ENCODE measurements around the gene JARID2. TPM values are rescaled to one million over a fixed set of nuclear protein-coding genes. Genes with fewer than 3 reads are reported as not detected.

The JARID2 gene
- total RNA-seq, 3 donors from 2014 or later, result 10.5 to 13.9 (median 11.5) TPM

GRCh38 chr6:15356179-15356578 is 110.3 kb downstream of the JARID2 start:
- Histone ChIP-seq H3K4me1 (no peaks in the 10 kb centered on the region), H3K36me3 (no peaks in the 10 kb centered on the region), H3K4me3 (no peak overlapping the region), H3K27me3 (no peaks in the 10 kb centered on the region), H3K9me3 (no peaks in the 10 kb centered on the region), H3K27ac (no peak overlapping the region)
- TF ChIP-seq POLR2A (IDR thresholded peaks at IDR 0.05) (no peak), POLR2AphosphoS5 (IDR thresholded peaks at IDR 0.05) (no peak)
- TF ChIP-seq, protein P1, sequence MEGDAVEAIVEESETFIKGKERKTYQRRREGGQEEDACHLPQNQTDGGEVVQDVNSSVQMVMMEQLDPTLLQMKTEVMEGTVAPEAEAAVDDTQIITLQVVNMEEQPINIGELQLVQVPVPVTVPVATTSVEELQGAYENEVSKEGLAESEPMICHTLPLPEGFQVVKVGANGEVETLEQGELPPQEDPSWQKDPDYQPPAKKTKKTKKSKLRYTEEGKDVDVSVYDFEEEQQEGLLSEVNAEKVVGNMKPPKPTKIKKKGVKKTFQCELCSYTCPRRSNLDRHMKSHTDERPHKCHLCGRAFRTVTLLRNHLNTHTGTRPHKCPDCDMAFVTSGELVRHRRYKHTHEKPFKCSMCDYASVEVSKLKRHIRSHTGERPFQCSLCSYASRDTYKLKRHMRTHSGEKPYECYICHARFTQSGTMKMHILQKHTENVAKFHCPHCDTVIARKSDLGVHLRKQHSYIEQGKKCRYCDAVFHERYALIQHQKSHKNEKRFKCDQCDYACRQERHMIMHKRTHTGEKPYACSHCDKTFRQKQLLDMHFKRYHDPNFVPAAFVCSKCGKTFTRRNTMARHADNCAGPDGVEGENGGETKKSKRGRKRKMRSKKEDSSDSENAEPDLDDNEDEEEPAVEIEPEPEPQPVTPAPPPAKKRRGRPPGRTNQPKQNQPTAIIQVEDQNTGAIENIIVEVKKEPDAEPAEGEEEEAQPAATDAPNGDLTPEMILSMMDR (IDR thresholded peaks at IDR 0.05), result no peak
- no peak for DNase-seq (ENCODE audit: low spot score in 2 of 2)
- intact Hi-C loops (cut with DNase I; ENCODE audit: low total_unique reads), result no loop called here

GRCh38 chr6:15356937-15357336 is 111.1 kb downstream of the JARID2 start:
- intact Hi-C loops (cut with DNase I; ENCODE audit: low total_unique reads), result no loop called here

GRCh38 chr6:15357782-15358181 is 111.9 kb downstream of the JARID2 start:
- Histone ChIP-seq H3K27me3 (no peaks in the 10 kb centered on the region), H3K27ac (no peak overlapping the region), H3K36me3 (no peaks in the 10 kb centered on the region), H3K4me3 (no peak overlapping the region), H3K9me3 (no peaks in the 10 kb centered on the region), H3K4me1 (no peaks in the 10 kb centered on the region)
- TF ChIP-seq, protein P1 (IDR thresholded peaks at IDR 0.05), result no peak
- no peak for TF ChIP-seq POLR2AphosphoS5 (IDR thresholded peaks at IDR 0.05)
- DNase-seq (ENCODE audit: low spot score in 2 of 2), result no peak
- intact Hi-C loops (cut with DNase I; ENCODE audit: low total_unique reads), result loop anchor here (2.0 kb wide), 1 partner anchor 49 kb away; no protein-coding TSS in a partner anchor

More at GRCh38 chr6:15356937-15357336, 111.1 kb downstream of the JARID2 start:
- H3K4me1 ChIP-seq, result no peaks in the 10 kb centered on the region
- H3K4me3 ChIP-seq, result no peak overlapping the region
- no peak for DNase-seq (ENCODE audit: low spot score in 2 of 2)
- H3K27me3 ChIP-seq, result no peaks in the 10 kb centered on the region
- no peak overlapping the region for H3K27ac ChIP-seq
- H3K36me3 ChIP-seq, result no peaks in the 10 kb centered on the region
- TF ChIP-seq, protein P1 (IDR thresholded peaks at IDR 0.05), result no peak
- no peak for TF ChIP-seq POLR2A (IDR thresholded peaks at IDR 0.05)
- TF ChIP-seq POLR2AphosphoS5 (IDR thresholded peaks at IDR 0.05), result no peak
- H3K9me3 ChIP-seq, result no peaks in the 10 kb centered on the region

DNA sequence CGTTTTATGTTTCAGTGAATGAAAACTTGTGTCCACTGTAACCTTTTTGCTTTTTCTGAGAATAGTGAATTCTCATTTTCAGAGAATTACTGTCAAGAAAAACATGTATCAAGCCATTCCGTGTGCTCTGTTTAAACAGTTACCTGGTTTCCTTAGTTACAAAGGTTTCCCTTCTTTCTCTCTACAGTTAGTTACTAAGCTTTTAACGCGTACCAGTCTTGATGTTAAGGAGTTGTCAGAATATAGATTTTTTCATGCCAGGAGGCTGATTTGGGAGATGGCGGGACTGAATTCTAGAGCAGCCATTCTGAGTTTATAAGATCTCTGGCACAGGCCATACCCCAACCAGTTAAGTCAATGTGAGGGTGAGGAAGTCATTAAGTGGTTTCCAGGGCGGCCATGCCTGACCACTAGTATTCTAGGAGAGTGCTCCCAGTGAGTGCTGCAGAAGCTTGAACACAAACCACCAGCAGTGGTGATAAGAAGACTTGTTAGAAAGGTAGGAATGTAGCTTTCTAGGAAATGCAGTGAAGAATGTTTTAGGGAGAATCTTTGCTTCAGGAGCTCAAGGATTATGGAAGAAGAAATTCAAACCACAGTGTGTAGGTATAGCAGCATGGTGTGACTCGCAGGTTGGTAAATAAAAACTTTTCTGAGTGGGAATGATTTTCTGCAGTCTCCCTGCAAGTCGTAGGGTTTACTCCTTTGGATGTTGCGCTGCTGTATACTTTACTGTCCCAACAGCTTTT is 112.9 kb downstream of the JARID2 start:
- no peaks in the 10 kb centered on the region for H3K27me3 ChIP-seq
- intact Hi-C loops (cut with DNase I; ENCODE audit: low total_unique reads), result loop anchor here (2.0 kb wide), 1 partner anchor 48 kb away; no protein-coding TSS in a partner anchor
- H3K4me1 ChIP-seq, result no peaks in the 10 kb centered on the region
- H3K4me3 ChIP-seq, result no peak overlapping the region
- TF ChIP-seq POLR2A (IDR thresholded peaks at IDR 0.05) (no peak), POLR2AphosphoS5 (IDR thresholded peaks at IDR 0.05) (no peak)
- TF ChIP-seq, protein P1 (IDR thresholded peaks at IDR 0.05), result no peak
- no peak for DNase-seq (ENCODE audit: low spot score in 2 of 2)
- H3K27ac ChIP-seq, result no peak overlapping the region
- no peaks in the 10 kb centered on the region for H3K36me3 ChIP-seq
- H3K9me3 ChIP-seq, result no peaks in the 10 kb centered on the region

GRCh38 chr6:15359335-15359862 is 113.5 kb downstream of the JARID2 start:
- TF ChIP-seq, protein P1 (IDR thresholded peaks at IDR 0.05), result no peak
- no peak for TF ChIP-seq POLR2AphosphoS5 (IDR thresholded peaks at IDR 0.05)
- TF ChIP-seq POLR2A (IDR thresholded peaks at IDR 0.05), result no peak
- Histone ChIP-seq H3K4me3 (no peak overlapping the region), H3K36me3 (no peaks in the 10 kb centered on the region), H3K27ac (no peak overlapping the region), H3K4me1 (no peaks in the 10 kb centered on the region), H3K27me3 (no peaks in the 10 kb centered on the region), H3K9me3 (no peaks in the 10 kb centered on the region)
- intact Hi-C loops (cut with DNase I; ENCODE audit: low total_unique reads), result loop anchor here (2.0 kb wide), 1 partner anchor 47 kb away; no protein-coding TSS in a partner anchor
- DNase-seq (ENCODE audit: low spot score in 2 of 2), result no peak

Data from breast epithelium (tissue), 4 donors.